ENCODE measurements around the gene A3GALT2. TPM values are rescaled to one million over a fixed set of nuclear protein-coding genes. Genes with fewer than 3 reads are reported as not detected.
"Not testable (repeated sequence)": the region's sequence is repeated elsewhere in the genome, so short reads cannot be mapped to it uniquely, and the experiment has no call there.

A3GALT2 gene
- total RNA-seq, 1 donor from 2014 or later: not detected

- ATAC-seq (ENCODE audit: poor library complexity) (no peak), DNase-seq (no peak)
- intact Hi-C loops (cut with DNase I): no loop called here
These were observed 1.2 kb upstream of the A3GALT2 start for GRCh38 chr1:33322109-33322508.

GRCh38 chr1:33321178-33321577, 280 bp upstream of the A3GALT2 start:
- ATAC-seq (ENCODE audit: poor library complexity) (peak; percentile 11), DNase-seq (peak; percentile 18)
- intact Hi-C loops (cut with DNase I): no loop called here

- DNase-seq (peak; percentile 22), ATAC-seq (ENCODE audit: poor library complexity) (peak; percentile 11)
- intact Hi-C loops (cut with DNase I): no loop called here
These were observed 814 bp downstream of the A3GALT2 start for GRCh38 chr1:33319949-33320618.

GRCh38 chr1:33319186-33319948, 1.5 kb downstream of the A3GALT2 start:
- intact Hi-C loops (cut with DNase I): no loop called here
- DNase-seq (peak; percentile 13), ATAC-seq (ENCODE audit: poor library complexity) (no peak)

GRCh38 chr1:33317946-33318345, 3.0 kb downstream of the A3GALT2 start:
- intact Hi-C loops (cut with DNase I): no loop called here
- DNase-seq (no peak), ATAC-seq (ENCODE audit: poor library complexity) (no peak)

- DNase-seq: no peak
- intact Hi-C loops (cut with DNase I): no loop called here
- ATAC-seq (ENCODE audit: poor library complexity): no peak
These were observed 3.5 kb downstream of the A3GALT2 start for GRCh38 chr1:33317354-33317753.

GRCh38 chr1:33316601-33317000, 4.3 kb downstream of the A3GALT2 start:
- intact Hi-C loops (cut with DNase I): no loop called here
- peak; percentile 9 for DNase-seq
- ATAC-seq (ENCODE audit: poor library complexity): no peak

GRCh38 chr1:33314416-33314815, 6.5 kb downstream of the A3GALT2 start:
- intact Hi-C loops (cut with DNase I): no loop called here
- no peak for DNase-seq
- ATAC-seq (ENCODE audit: poor library complexity): no peak

- no peak for ATAC-seq (ENCODE audit: poor library complexity)
- intact Hi-C loops (cut with DNase I): no loop called here
- DNase-seq: peak; percentile 37
These were observed 8.5 kb downstream of the A3GALT2 start for GRCh38 chr1:33312413-33312749.

GRCh38 chr1:33311706-33312412, 9.0 kb downstream of the A3GALT2 start:
- ATAC-seq (ENCODE audit: poor library complexity): peak; percentile 15

GRCh38 chr1:33310702-33311101, 10.2 kb downstream of the A3GALT2 start:
- ATAC-seq (ENCODE audit: poor library complexity): no peak
- intact Hi-C loops (cut with DNase I): no loop called here
- no peak for DNase-seq

More at GRCh38 chr1:33311706-33312412, 9.0 kb downstream of the A3GALT2 start:
- peak; percentile 24 for DNase-seq
- intact Hi-C loops (cut with DNase I): no loop called here

GRCh38 chr1:33309351-33309750, 11.5 kb downstream of the A3GALT2 start:
- DNase-seq; ATAC-seq (ENCODE audit: poor library complexity); intact Hi-C loops (cut with DNase I): not testable (repeated sequence)

- DNase-seq (no peak), ATAC-seq (ENCODE audit: poor library complexity) (no peak)
- intact Hi-C loops (cut with DNase I): no loop called here
These were observed 13.4 kb downstream of the A3GALT2 start for GRCh38 chr1:33307494-33307864.

- DNase-seq (peak; percentile 60), ATAC-seq (ENCODE audit: poor library complexity) (peak; percentile 58)
- intact Hi-C loops (cut with DNase I): no loop called here
These were observed 14.0 kb downstream of the A3GALT2 start for GRCh38 chr1:33306653-33307493.

GRCh38 chr1:33305816-33306652, 14.9 kb downstream of the A3GALT2 start:
- intact Hi-C loops (cut with DNase I): no loop called here
- ATAC-seq (ENCODE audit: poor library complexity) (no peak), DNase-seq (peak; percentile 35)

GRCh38 chr1:33305016-33305415, 15.9 kb downstream of the A3GALT2 start:
- ATAC-seq (ENCODE audit: poor library complexity): no peak
- no peak for DNase-seq
- intact Hi-C loops (cut with DNase I): no loop called here

- ATAC-seq (ENCODE audit: poor library complexity) (no peak), DNase-seq (peak; percentile 36)
- intact Hi-C loops (cut with DNase I): no loop called here
These were observed 18.6 kb downstream of the A3GALT2 start for GRCh38 chr1:33302325-33302724.
